ENCODE measurements around the gene MAP2K3.
A peak's percentile ranks its signal among the peaks of the same experiment; 100 is the strongest.

Gene MAP2K3

DNA sequence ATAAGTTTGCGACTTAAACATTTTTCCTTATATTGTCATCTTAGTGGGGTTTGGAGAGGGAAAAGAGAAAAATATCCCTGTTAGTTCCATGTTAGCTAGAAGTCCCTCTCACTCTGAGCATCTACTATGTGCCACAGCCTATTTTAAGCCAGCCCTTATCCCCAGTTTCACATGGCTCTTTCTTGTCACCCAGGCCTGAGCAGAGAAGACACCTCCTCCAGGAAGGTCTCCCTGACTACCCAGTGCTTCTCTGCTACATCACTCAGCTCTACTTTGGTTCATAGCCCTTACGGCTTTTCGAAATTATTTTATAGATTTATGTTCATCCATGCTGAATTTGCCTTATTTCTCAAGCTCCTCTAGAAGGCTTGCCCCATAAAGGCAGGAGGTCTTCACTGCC, 7.2 kb upstream of the MAP2K3 start:
- no peak for TF ChIP-seq CTCF (conservative IDR thresholded peaks at IDR 0.05; ENCODE audit: low read depth, low read length)
- no peak for DNase-seq (ENCODE audit: low read depth)
- no peak overlapping the region for H3K4me3 ChIP-seq (ENCODE audit: low read depth, low read length)

DNA sequence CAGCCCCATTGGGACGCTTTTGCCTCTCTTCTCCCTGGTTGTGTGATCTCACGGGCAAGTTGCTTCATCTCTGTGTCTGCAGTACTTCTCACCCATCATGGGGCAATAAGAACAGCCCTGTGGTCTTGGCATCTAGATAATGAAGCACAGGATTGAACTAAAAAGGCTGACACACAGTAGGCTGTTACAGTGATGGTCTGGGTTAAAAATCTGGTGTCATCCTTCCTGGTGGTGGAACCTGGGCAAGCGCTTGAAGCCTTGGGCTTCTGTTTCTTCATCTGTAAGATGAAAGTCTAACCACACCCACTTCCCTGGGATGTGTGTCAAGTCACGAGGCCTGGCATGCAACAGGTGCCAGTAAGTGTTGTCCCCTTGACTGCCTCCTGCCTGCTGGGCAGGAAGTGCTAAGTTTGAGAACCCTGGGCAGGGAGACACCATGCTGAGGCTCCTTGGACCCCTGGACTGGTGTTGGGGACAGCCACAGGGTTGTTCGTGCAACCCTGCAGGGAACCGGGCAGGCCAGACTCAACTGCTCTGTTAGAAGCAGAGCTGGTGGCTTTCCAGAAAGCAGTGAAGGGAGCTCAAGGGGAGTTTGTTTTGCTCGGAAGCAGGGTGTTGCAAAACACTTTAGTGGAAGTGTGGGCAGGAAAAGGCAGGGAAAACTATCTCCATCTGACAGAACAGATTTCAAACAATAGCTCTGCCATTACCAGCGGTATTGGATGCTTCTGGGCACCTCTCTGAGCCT, 5.9 kb upstream of the MAP2K3 start:
- no peak for DNase-seq (ENCODE audit: low read depth)
- TF ChIP-seq CTCF (conservative IDR thresholded peaks at IDR 0.05; ENCODE audit: low read depth, low read length): no peak

DNA sequence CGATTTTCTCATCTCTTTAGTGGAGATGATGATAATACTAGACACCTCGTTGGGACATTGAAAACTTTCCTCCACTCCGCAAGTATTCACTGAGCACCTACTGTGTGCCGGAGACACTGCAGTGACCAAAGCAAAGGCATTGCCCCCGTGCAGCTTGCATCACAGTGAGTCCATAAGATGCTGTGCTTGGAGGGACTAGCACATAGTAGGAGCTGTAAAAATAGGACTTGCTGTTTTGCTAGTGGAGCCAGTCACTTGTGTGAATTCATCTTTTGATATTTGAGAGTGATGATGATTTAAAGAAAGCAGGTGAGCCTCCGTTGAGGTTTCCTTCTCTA, 5.3 kb upstream of the MAP2K3 start:
- no peak for TF ChIP-seq CTCF (conservative IDR thresholded peaks at IDR 0.05; ENCODE audit: low read depth, low read length)
- no peak overlapping the region for H3K4me3 ChIP-seq (ENCODE audit: low read depth, low read length)
- no peak for DNase-seq (ENCODE audit: low read depth)

More for the DNA sequence above, 5.9 kb upstream of the MAP2K3 start:
- no peak overlapping the region for H3K4me3 ChIP-seq (ENCODE audit: low read depth, low read length)

- H3K4me3 ChIP-seq (ENCODE audit: low read depth, low read length): no peak overlapping the region
- no peak for DNase-seq (ENCODE audit: low read depth)
- no peak for TF ChIP-seq CTCF (conservative IDR thresholded peaks at IDR 0.05; ENCODE audit: low read depth, low read length)
Measured at GRCh38 chr17:21279582-21279981, 4.9 kb upstream of the MAP2K3 start.

DNA sequence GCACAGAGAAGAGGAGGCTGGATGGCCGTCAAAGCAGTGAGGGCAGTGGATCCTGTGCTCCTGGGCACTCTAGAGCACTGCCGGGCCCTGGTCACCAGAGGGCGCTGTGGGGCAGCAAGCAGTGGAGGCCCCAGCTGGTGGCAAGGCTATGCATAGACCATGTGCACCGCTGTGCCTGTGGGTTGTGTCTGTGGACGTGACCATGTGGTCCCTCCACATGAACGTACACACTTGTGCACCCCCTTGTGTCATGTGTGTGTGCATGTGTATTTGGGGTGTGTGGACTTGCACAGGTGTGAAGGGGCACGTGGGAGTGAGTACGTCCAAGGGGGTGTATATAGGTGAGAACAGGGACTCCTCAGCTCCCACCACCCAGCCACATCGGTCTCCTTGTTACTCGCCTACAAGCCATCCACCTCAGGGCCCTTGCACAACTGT, 4.4 kb upstream of the MAP2K3 start:
- peak; percentile 99 for TF ChIP-seq CTCF (conservative IDR thresholded peaks at IDR 0.05; ENCODE audit: low read depth, low read length)
- DNase-seq (ENCODE audit: low read depth): peak; percentile 85
- H3K4me3 ChIP-seq (ENCODE audit: low read depth, low read length): no peak overlapping the region

DNA sequence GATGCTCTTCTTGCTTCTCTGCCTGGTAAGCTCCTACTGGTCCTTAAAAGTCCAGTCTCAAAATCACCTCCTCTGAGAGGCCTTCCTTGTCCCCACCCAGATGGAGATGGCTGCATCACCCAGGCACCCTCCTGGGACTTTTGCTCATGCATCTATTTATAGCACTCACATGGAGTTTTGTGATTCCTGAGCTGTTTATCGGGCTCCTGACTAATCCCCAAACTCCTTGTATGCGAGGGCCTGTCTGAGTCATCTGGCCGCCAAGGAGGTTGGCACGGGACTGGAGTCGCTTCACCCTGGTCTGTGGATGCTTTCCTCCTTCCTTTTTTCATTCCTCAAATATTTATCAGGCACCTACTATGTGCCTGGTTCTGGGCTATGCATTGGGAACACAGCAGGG, 2.3 kb upstream of the MAP2K3 start:
- DNase-seq (ENCODE audit: low read depth): peak; percentile 95

More for the DNA sequence above, 2.3 kb upstream of the MAP2K3 start:
- TF ChIP-seq CTCF (conservative IDR thresholded peaks at IDR 0.05; ENCODE audit: low read depth, low read length): no peak
- H3K4me3 ChIP-seq (ENCODE audit: low read depth, low read length): no peak overlapping the region
